Erythroblast (primary cell): ENCODE measurements around the gene TNNI3.

Experiments used
- GATA1 ChIP-seq: IDR thresholded peaks from 2 replicates; pipeline ENCODE4 v1.6.1; 2011; ENCODE audit warnings: low read depth, mild to moderate bottlenecking, control low read depth, low read length, moderate library complexity
- POLR2A ChIP-seq: IDR thresholded peaks from 2 replicates; pipeline ENCODE4 v1.6.1; 2011; ENCODE audit warnings: mild to moderate bottlenecking, low read length

GRCh38 chr19:55113570-55114039 lies 43.9 kb downstream of the TNNI3 start:
- TF ChIP-seq POLR2A (no peak), GATA1 (no peak)
